ENCODE results near the gene CDH23.

GRCh38 chr10:71671994-71672946, 275.6 kb downstream of the CDH23 start:
- no peak for TF ChIP-seq POLR2A (IDR thresholded peaks at IDR 0.05)
- no peak for TF ChIP-seq CTCF (IDR thresholded peaks at IDR 0.05)

Measured in uterus (tissue), 2 donors.